Renal cortex interstitium (tissue), 11 donors: Measurements from ENCODE around the gene CLDN4. TPM values are rescaled to one million over a fixed set of nuclear protein-coding genes. Genes with fewer than 3 reads are reported as not detected.
"Not testable (repeated sequence)": the region's sequence is repeated elsewhere in the genome, so short reads cannot be mapped to it uniquely, and the experiment has no call there.

Source experiments
- DNase-seq, 11 donors: peaks; one replicate each; pipeline ENCODE4 v3.0.0-alpha.2; 2013; ENCODE audit warnings: low read depth in 9 of 11, low spot score in 4 of 11; ENCODE audit errors: extremely low read depth in 1 of 11
- polyA plus RNA-seq, 3 donors: library from polyadenylated mRNA; unstranded; fragments of 120-200 nt; gene quantifications; one replicate each; pipeline ENCODE4 v1.2.1, GENCODE V29; 2013; ENCODE audit not compliant: insufficient read length in 3 of 3

The CLDN4 gene
- polyA plus RNA-seq, 3 donors: 57.3 to 98.1 (median 83.9) TPM

GRCh38 chr7:73817121-73817520 is 13.7 kb upstream of the CLDN4 start:
- no peak for DNase-seq

GRCh38 chr7:73820013-73820412 is 10.8 kb upstream of the CLDN4 start:
- no peak for DNase-seq

- DNase-seq: not testable (repeated sequence)
These were observed 9.1 kb upstream of the CLDN4 start for GRCh38 chr7:73821597-73822285.

- DNase-seq: peak in 4 of 11 donors; percentile 63 to 81 (median 80)
These were observed 8.2 kb upstream of the CLDN4 start for GRCh38 chr7:73822319-73823173.

GRCh38 chr7:73823257-73823656 is 7.5 kb upstream of the CLDN4 start:
- no peak for DNase-seq

GRCh38 chr7:73823873-73824592 is 6.8 kb upstream of the CLDN4 start:
- no peak for DNase-seq

GRCh38 chr7:73824986-73825385 is 5.8 kb upstream of the CLDN4 start:
- no peak for DNase-seq

GRCh38 chr7:73827567-73828106 is 3.2 kb upstream of the CLDN4 start:
- peak in 5 of 11 donors; percentile 69 to 78 (median 75) for DNase-seq

GRCh38 chr7:73828107-73828803 is 2.5 kb upstream of the CLDN4 start:
- no peak for DNase-seq

GRCh38 chr7:73828972-73829371 is 1.8 kb upstream of the CLDN4 start:
- DNase-seq: no peak

- DNase-seq: no peak
These were observed 1.3 kb upstream of the CLDN4 start for GRCh38 chr7:73829505-73829904.

- DNase-seq: no peak
These were observed 695 bp upstream of the CLDN4 start for GRCh38 chr7:73829921-73830680.

- DNase-seq: no peak
These were observed 713 bp downstream of the CLDN4 start for GRCh38 chr7:73831584-73831833.

GRCh38 chr7:73831834-73832651 is 1.2 kb downstream of the CLDN4 start:
- DNase-seq: peak in 2 of 11 donors; percentile 73

GRCh38 chr7:73832806-73833205 is 2.0 kb downstream of the CLDN4 start:
- no peak for DNase-seq

- no peak for DNase-seq
These were observed 2.6 kb downstream of the CLDN4 start for GRCh38 chr7:73833251-73833919.

GRCh38 chr7:73834626-73835191 is 3.9 kb downstream of the CLDN4 start:
- DNase-seq: no peak
